ENCODE results near the gene KCNK5.

- TF ChIP-seq CTCF (IDR thresholded peaks at IDR 0.05 in 4 of 5, conservative IDR thresholded peaks at IDR 0.05 in 1 of 5) (no peak), POLR2A (IDR thresholded peaks at IDR 0.05) (no peak)
These were observed 11.0 kb upstream of the KCNK5 start for GRCh38 chr6:39240155-39240757.

Measured in gastrocnemius medialis (tissue), 4 donors.